Body of pancreas (tissue), 4 donors: ENCODE measurements around the gene DNMT3A. TPM values are rescaled to one million over a fixed set of nuclear protein-coding genes. Genes with fewer than 3 reads are reported as not detected.

Experiments used
- ATAC-seq: fragments of 150-250 bp; one replicate; pipeline ENCODE4 v1.9.1; 2016
- DNase-seq, 4 donors: peaks; one replicate each; pipeline ENCODE4 v3.0.0-alpha.2; 2019
- H3K27ac ChIP-seq, 4 donors: fragments of 200-600 bp; sonication (generic); 1 replicate in 3 of 4; 2 replicates in 1 of 4; pipeline versions ENCODE4 v1.5.1 to v1.6.1; 2016 to 2019; ENCODE audit warnings: mild to moderate bottlenecking in 1 of 4, mixed read lengths in 1 of 4, moderate library complexity in 1 of 4
- H3K27me3 ChIP-seq, 2 donors: fragments of 200-600 bp; sonication (generic); one replicate each; pipeline ENCODE4 v1.6.0; 2016; ENCODE audit warnings: mild to moderate bottlenecking in 1 of 2
- H3K36me3 ChIP-seq, 2 donors: fragments of 200-600 bp; sonication (generic); replicated peaks in 1 of 2; 2 replicates each; pipeline ENCODE4 v1.5.1; 2016; ENCODE audit warnings: low read depth in 2 of 2; ENCODE audit not compliant: insufficient read depth in 1 of 2
- H3K4me1 ChIP-seq: fragments of 200-600 bp; sonication (generic); one replicate; pipeline ENCODE4 v1.6.0; 2016
- H3K4me3 ChIP-seq, 2 donors: fragments of 200-600 bp; sonication (generic); 1 replicate in 1 of 2; 2 replicates in 1 of 2; pipeline ENCODE4 v1.5.1; 2016 to 2019
- H3K9me3 ChIP-seq, 3 donors: fragments of 200-600 bp; sonication (generic); 1 replicate in 2 of 3; 2 replicates in 1 of 3; pipeline ENCODE4 v1.5.1; 2016
- CTCF ChIP-seq, 7 experiments: fragments of 450-650 bp in 4 of 7; fragments of 200-600 bp in 3 of 7; sonication (generic) in 3 of 7; IDR thresholded peaks; one replicate each; pipeline ENCODE4 v1.5.1; 2016 to 2019; ENCODE audit warnings: antibody characterized with exemption in 7 of 7
- POLR2A ChIP-seq, 3 donors: fragments of 450-650 bp; IDR thresholded peaks; one replicate each; pipeline ENCODE4 v1.6.1; 2016; ENCODE audit warnings: antibody characterized with exemption in 3 of 3, mild to moderate bottlenecking in 2 of 3
- WGBS, 2 donors: methylation state at CpG; one replicate each; pipeline ENCODE4 v1.1.5; 2017; 5-methylcytosine and 5-hydroxymethylcytosine counted together
- intact Hi-C: fragments of 100-400 bp; cut with DNase I; formaldehyde crosslinking; loops from one replicate; pipeline ENCODE4 v1.15.1; 2023
- total RNA-seq, 2 donors: library from RNA; depleted of rRNA; stranded (reverse); fragments of >200 nt; gene quantifications; one replicate each; pipeline ENCODE4 v1.1.0, GENCODE V29; 2016

Gene DNMT3A
- total RNA-seq, 2 donors from 2014 or later: 18.7 to 27.4 TPM

GRCh38 chr2:25385910-25386309, 44.2 kb upstream of the DNMT3A start:
- intact Hi-C loops: no loop called here
- Histone ChIP-seq H3K36me3 (no peaks in the 10 kb centered on the region), H3K4me3 (no peak overlapping the region), H3K4me1 (no peaks in the 10 kb centered on the region), H3K9me3 (no peaks in the 10 kb centered on the region), H3K27ac (no peak overlapping the region), H3K27me3 (no peaks in the 10 kb centered on the region)
- no peak for DNase-seq
- ATAC-seq: no peak
- TF ChIP-seq POLR2A (IDR thresholded peaks at IDR 0.05) (no peak), CTCF (IDR thresholded peaks at IDR 0.05) (no peak)
- WGBS, 2 donors: 85 to 95% methylated on average over 7 to 8 of the region's 8 CpGs

- TF ChIP-seq POLR2A (IDR thresholded peaks at IDR 0.05): no peak
- no peak for TF ChIP-seq CTCF (IDR thresholded peaks at IDR 0.05)
- ATAC-seq (no peak), DNase-seq (no peak)
- H3K36me3 ChIP-seq: no peaks in the 10 kb centered on the region
- H3K27me3 ChIP-seq: no peaks in the 10 kb centered on the region
- 91 to 96% methylated on average over 6 to 9 of the region's 9 CpGs for WGBS, 2 donors
- no peaks in the 10 kb centered on the region for H3K9me3 ChIP-seq
- intact Hi-C loops: no loop called here
- H3K4me3 ChIP-seq: no peak overlapping the region
- no peak overlapping the region for H3K27ac ChIP-seq
- no peaks in the 10 kb centered on the region for H3K4me1 ChIP-seq
These were observed 42.1 kb upstream of the DNMT3A start for GRCh38 chr2:25383806-25384205.

- DNase-seq (no peak), ATAC-seq (no peak)
- Histone ChIP-seq H3K27me3 (no peaks in the 10 kb centered on the region), H3K4me3 (no peak overlapping the region), H3K27ac (no peak overlapping the region), H3K4me1 (peaks cover 11% of the 10 kb centered on the region), H3K36me3 (no peaks in the 10 kb centered on the region), H3K9me3 (no peaks in the 10 kb centered on the region)
- 84 to 88% methylated on average over 7 of the region's 7 CpGs for WGBS, 2 donors
- TF ChIP-seq CTCF (IDR thresholded peaks at IDR 0.05) (no peak), POLR2A (IDR thresholded peaks at IDR 0.05) (no peak)
- intact Hi-C loops: no loop called here
These were observed 39.8 kb upstream of the DNMT3A start for GRCh38 chr2:25381502-25381901.

- Histone ChIP-seq H3K36me3 (no peaks in the 10 kb centered on the region), H3K4me3 (no peak overlapping the region), H3K27ac (no peak overlapping the region), H3K27me3 (no peaks in the 10 kb centered on the region), H3K9me3 (no peaks in the 10 kb centered on the region), H3K4me1 (peaks cover 14% of the 10 kb centered on the region)
- 84 to 88% methylated on average over 12 of the region's 12 CpGs for WGBS, 2 donors
- DNase-seq (no peak), ATAC-seq (no peak)
- no peak for TF ChIP-seq CTCF (IDR thresholded peaks at IDR 0.05)
- intact Hi-C loops: no loop called here
These were observed 39.1 kb upstream of the DNMT3A start for GRCh38 chr2:25380586-25381375.

GRCh38 chr2:25380023-25380422, 38.3 kb upstream of the DNMT3A start:
- intact Hi-C loops: no loop called here
- TF ChIP-seq POLR2A (IDR thresholded peaks at IDR 0.05) (no peak), CTCF (IDR thresholded peaks at IDR 0.05) (no peak)
- 95 to 96% methylated on average over 5 of the region's 5 CpGs for WGBS, 2 donors
- Histone ChIP-seq H3K27ac (no peak overlapping the region), H3K36me3 (no peaks in the 10 kb centered on the region), H3K9me3 (no peaks in the 10 kb centered on the region), H3K4me3 (no peak overlapping the region), H3K27me3 (no peaks in the 10 kb centered on the region), H3K4me1 (peaks cover 14% of the 10 kb centered on the region)
- DNase-seq (no peak), ATAC-seq (no peak)
